ENCODE results near the gene LGR6. TPM values are rescaled to one million over a fixed set of nuclear protein-coding genes. Genes with fewer than 3 reads are reported as not detected.
"Not testable (repeated sequence)": the region's sequence is repeated elsewhere in the genome, so short reads cannot be mapped to it uniquely, and the experiment has no call there.

LGR6 gene
- total and polyA plus RNA-seq, 2 of the 8 experiments (the other 6 are each of a cell fraction or from before 2014, with no cell fraction given) = 0.50 to 1.0 TPM

DNA sequence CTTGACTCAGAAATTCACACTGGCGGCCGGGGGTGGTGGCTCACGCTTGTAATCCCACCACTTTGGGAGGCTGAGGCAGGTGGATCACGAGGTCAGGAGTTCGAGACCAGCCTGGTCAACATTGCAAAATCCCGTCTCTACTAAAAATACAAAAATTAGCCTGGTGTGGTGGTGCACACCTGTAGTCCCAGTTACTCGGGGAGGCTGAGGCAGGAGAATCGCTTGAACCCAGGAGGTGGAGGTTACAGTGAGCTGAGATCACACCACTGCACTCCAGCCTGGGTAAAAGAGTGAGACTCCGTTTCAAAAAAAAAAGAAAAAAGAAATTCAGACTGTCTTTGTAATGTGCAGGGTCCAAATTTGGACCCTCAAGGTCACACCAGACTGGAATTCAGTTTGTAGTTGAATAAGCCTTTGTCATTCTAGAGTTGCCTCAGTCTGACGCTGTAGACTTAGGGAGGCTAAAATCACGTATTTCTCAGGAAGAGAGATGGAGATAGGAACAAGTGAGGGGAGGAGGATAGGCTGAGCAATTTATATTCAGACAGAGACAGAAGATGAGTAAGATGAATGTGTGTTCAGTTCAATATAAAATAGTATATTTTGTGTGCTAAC, 159.1 kb downstream of the LGR6 start:
- H3K14ac ChIP-seq (ENCODE audit: insufficient read length); H2BK5ac ChIP-seq (ENCODE audit: low read depth, low read length); H3K4me2 ChIP-seq (ENCODE audit: insufficient read depth in 1 of 2, low read depth in 2 of 2, low read length in 2 of 2); H2AK5ac ChIP-seq (ENCODE audit: low read depth, low read length); H3K18ac ChIP-seq (ENCODE audit: extremely low read depth, low read length); H2BK12ac ChIP-seq (ENCODE audit: low read depth, low read length); H3K23me2 ChIP-seq (ENCODE audit: low read depth, low read length); H4K8ac ChIP-seq (ENCODE audit: extremely low read depth, insufficient read depth, low read length); H3K56ac ChIP-seq (replicated peaks; ENCODE audit: insufficient read length, low read depth, low read length); H3K4me3 ChIP-seq (ENCODE audit: extremely low read depth in 1 of 4, insufficient read depth in 2 of 4, low read depth in 3 of 4, low read length in 4 of 4); H3K79me1 ChIP-seq (ENCODE audit: low read depth, low read length); H3K36me3 ChIP-seq (ENCODE audit: control insufficient read depth in 2 of 4, insufficient read depth in 4 of 4, low read length in 3 of 4); H3K9ac ChIP-seq (replicated peaks in 1 of 4; ENCODE audit: extremely low read depth in 1 of 4, low read depth in 3 of 4, low read length in 3 of 4); H3K9me3 ChIP-seq (ENCODE audit: insufficient read depth in 2 of 2, low read depth in 1 of 2, low read length in 1 of 2); H3K23ac ChIP-seq (ENCODE audit: insufficient read length); H3K4me1 ChIP-seq (replicated peaks in 1 of 4; ENCODE audit: control insufficient read depth in 3 of 4, insufficient read depth in 4 of 4, low read length in 3 of 4); H2AFZ ChIP-seq (ENCODE audit: low read length); FAIRE-seq; H4K91ac ChIP-seq (replicated peaks; ENCODE audit: insufficient read length, low read length); H4K5ac ChIP-seq (ENCODE audit: insufficient read length, low read depth, low read length); H3K27ac ChIP-seq (ENCODE audit: low read depth, low read length); H4K20me1 ChIP-seq (replicated peaks in 1 of 2; ENCODE audit: control insufficient read depth in 1 of 2, insufficient read depth in 2 of 2, low read length in 2 of 2); H2BK15ac ChIP-seq (ENCODE audit: low read length); H3K27me3 ChIP-seq (replicated peaks in 1 of 4; ENCODE audit: control insufficient read depth in 3 of 4, extremely low read depth in 1 of 4, insufficient read depth in 3 of 4, low read length in 3 of 4); DNase-seq (ENCODE audit: low read depth in 1 of 2, low spot score in 2 of 2); H2BK20ac ChIP-seq (ENCODE audit: low read length); H3K4ac ChIP-seq (replicated peaks; ENCODE audit: insufficient read length, low read depth, low read length); H2BK120ac ChIP-seq (replicated peaks; ENCODE audit: low read depth, low read length): not testable (repeated sequence)
- ChIA-PET CTCF (ENCODE audit: partially characterized antibody) (interaction anchor here (0.6 kb wide), 1 partner anchor 360 kb away, joined by 3 read pairs; no protein-coding TSS in a partner anchor), POLR2A (ENCODE audit: partially characterized antibody) (interaction anchor here (1.1 to 1.9 kb wide), 2 partner anchors 9 to 11 kb away, joined by 3 to 4 read pairs; partner anchors contain the start of gene UBE2T)
- 93% methylated on average over 11 of the region's 11 CpGs; no CpG with 5 or more reads in 1 of the 2 experiments for WGBS, 2 experiments (ENCODE audit: extremely low coverage in 1 of 2, insufficient coverage in 1 of 2, insufficient read length in 1 of 2, insufficient replicate concordance in 2 of 2, low coverage in 1 of 2, low lambda C conversion rate in 2 of 2, missing lambda C conversion rate in 1 of 2)
- peaks cover 0 to 30% of the 10 kb centered on the region in 2 experiments; a peak in 3 of 4 replicates for H3K79me2 ChIP-seq (ENCODE audit: control insufficient read depth in 1 of 2, insufficient read depth in 2 of 2, low read length in 2 of 2)
